Osteocyte (in vitro differentiated cells): Measurements from ENCODE around the gene CRY2. TPM values are rescaled to one million over a fixed set of nuclear protein-coding genes. Genes with fewer than 3 reads are reported as not detected.

ENCODE experiments used
- DNase-seq: peaks from one replicate; pipeline ENCODE4 v3.0.0; 2021; ENCODE audit warnings: mixed read lengths; ENCODE audit not compliant: unreplicated experiment; ENCODE audit errors: extremely low spot score
- H3K27ac Mint-ChIP-seq: one replicate; pipeline ENCODE4 v1.8.0; 2021; ENCODE audit warnings: mild to moderate bottlenecking, mixed read lengths; ENCODE audit not compliant: unreplicated experiment
- H3K27me3 Mint-ChIP-seq: one replicate; pipeline ENCODE4 v1.8.0; 2021; ENCODE audit warnings: mixed read lengths; ENCODE audit not compliant: unreplicated experiment
- H3K36me3 Mint-ChIP-seq: one replicate; pipeline ENCODE4 v1.8.0; 2021; ENCODE audit warnings: mixed read lengths; ENCODE audit not compliant: unreplicated experiment
- H3K4me1 Mint-ChIP-seq: one replicate; pipeline ENCODE4 v1.8.0; 2021; ENCODE audit warnings: mixed read lengths; ENCODE audit not compliant: unreplicated experiment
- H3K4me3 Mint-ChIP-seq: one replicate; pipeline ENCODE4 v1.8.0; 2021; ENCODE audit warnings: mild to moderate bottlenecking, moderate library complexity, mixed read lengths; ENCODE audit not compliant: unreplicated experiment
- H3K9me3 Mint-ChIP-seq: one replicate; pipeline ENCODE4 v1.8.0; 2021; ENCODE audit warnings: mixed read lengths; ENCODE audit not compliant: unreplicated experiment
- CTCF ChIP-seq: fragments of 200-600 bp; sonication (generic); IDR thresholded peaks from 2 replicates; pipeline ENCODE4 v1.5.0; 2021; ENCODE audit warnings: antibody characterized with exemption, mild to moderate bottlenecking, moderate library complexity
- total RNA-seq: library from RNA; stranded (reverse); gene quantifications from 2 replicates; pipeline ENCODE4 v1.2.1, GENCODE V29; 2021

CRY2 gene
- total RNA-seq, 1 donor from 2014 or later = 18.6 TPM

GRCh38 chr11:45843158-45843924, 3.9 kb upstream of the CRY2 start:
- Mint-ChIP-seq H3K27me3 (peaks cover 36% of the 10 kb centered on the region), H3K27ac (no peak overlapping the region), H3K4me3 (peak overlapping the region; percentile 21), H3K9me3 (no peaks in the 10 kb centered on the region), H3K36me3 (no peaks in the 10 kb centered on the region), H3K4me1 (peaks cover 12% of the 10 kb centered on the region)
- DNase-seq = peak; percentile 95
- TF ChIP-seq CTCF = peak; percentile 96

DNA sequence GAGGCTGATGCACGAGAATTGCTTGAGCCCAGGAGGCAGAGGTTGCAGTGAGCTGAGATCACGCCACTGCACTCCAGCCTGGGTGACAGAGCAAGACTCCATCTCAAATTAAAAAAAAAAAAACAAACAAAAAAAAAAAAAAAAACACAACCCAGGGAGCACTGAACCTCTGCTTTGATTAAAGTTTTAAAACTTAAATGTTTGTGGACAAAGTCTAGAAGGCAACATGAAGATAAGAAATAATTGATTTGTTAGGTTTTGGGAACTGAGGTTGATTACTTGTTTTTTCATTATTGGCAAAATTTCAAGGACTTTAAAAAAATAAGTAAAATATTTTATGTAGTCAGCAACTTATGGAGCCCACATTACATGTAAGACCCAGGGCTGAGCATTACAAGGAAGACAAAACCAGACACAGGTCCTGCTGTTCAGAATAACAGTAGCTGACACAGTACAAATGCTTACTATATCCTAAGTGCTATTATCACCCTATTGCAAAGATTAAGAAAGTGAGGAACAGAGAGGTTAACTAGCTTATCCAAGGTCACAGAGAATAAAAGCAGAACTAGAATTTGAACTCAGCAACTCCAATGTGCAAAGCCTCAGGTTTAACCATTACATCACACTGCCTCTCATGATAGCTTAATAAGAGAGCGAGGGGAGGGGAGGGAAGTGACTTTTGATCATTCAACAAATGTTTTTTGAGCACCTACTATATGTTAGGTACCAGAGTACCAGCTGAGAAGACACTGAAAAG, 2.3 kb upstream of the CRY2 start:
- DNase-seq = no peak
- Mint-ChIP-seq H3K27ac (no peak overlapping the region), H3K9me3 (no peaks in the 10 kb centered on the region), H3K4me1 (peaks cover 21% of the 10 kb centered on the region), H3K27me3 (peaks cover 29% of the 10 kb centered on the region), H3K4me3 (no peak overlapping the region), H3K36me3 (no peaks in the 10 kb centered on the region)
- no peak for TF ChIP-seq CTCF

DNA sequence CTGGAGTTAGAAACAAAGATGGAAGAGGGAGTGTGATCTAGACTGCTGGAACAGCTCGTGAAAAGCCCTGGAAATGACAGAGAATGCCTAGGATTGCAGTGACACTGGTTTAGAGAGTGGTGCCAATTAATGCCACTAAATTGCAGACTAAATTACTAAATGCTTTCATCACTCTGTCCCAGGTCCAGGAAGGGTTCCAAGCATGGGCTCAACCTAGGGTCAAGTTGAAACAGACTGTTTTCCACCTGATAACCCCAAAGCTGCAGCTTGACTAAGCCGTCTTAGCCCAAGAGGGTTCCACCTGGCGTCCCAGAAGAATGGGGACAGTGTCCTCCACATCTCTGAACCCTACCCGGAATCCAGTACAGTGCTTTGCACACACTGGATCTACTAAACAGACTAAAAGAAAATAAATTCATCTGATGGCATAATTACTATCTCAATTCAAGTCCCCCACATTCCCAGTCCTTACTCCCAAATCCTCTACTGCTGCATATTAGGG, 1.1 kb upstream of the CRY2 start:
- no peak for TF ChIP-seq CTCF
- no peak for DNase-seq
- Mint-ChIP-seq H3K27me3 (peaks cover 26% of the 10 kb centered on the region), H3K4me1 (peaks cover 21% of the 10 kb centered on the region), H3K9me3 (no peaks in the 10 kb centered on the region), H3K36me3 (no peaks in the 10 kb centered on the region), H3K27ac (peak overlapping the region; percentile 74), H3K4me3 (no peak overlapping the region)

GRCh38 chr11:45847911-45848316, 639 bp downstream of the CRY2 start:
- peaks cover 13% of the 10 kb centered on the region for H3K27me3 Mint-ChIP-seq
- H3K36me3 Mint-ChIP-seq = no peaks in the 10 kb centered on the region
- peak overlapping the region; percentile 77 for H3K27ac Mint-ChIP-seq
- no peak for DNase-seq
- peaks cover 21% of the 10 kb centered on the region for H3K4me1 Mint-ChIP-seq
- TF ChIP-seq CTCF = peak; percentile 23
- H3K4me3 Mint-ChIP-seq = peak overlapping the region; percentile 81
- H3K9me3 Mint-ChIP-seq = no peaks in the 10 kb centered on the region

DNA sequence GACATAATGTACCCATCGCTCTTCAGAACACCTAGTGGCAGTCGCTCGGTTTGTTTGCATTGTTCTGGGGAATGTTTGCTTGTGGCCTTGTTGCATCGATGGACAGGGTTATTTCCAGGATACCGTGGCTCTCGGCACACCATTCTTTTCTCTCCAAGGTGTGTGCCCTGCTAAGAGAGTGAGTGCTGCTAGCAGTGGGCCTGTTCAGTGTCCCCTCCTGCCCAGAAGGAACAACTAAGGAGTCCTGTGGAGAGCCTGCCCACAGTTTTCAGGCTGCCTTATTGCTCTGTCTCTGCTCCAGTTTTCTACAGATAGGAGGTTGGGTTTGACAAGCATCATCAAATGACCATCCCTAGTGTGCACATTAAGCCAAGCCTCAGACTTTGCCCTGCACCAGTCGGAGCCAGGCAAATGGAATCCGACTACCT, 1.4 kb downstream of the CRY2 start:
- DNase-seq = no peak
- no peaks in the 10 kb centered on the region for H3K36me3 Mint-ChIP-seq
- H3K9me3 Mint-ChIP-seq = no peaks in the 10 kb centered on the region
- H3K4me1 Mint-ChIP-seq = peaks cover 17% of the 10 kb centered on the region
- peaks cover 10% of the 10 kb centered on the region for H3K27me3 Mint-ChIP-seq
- no peak for TF ChIP-seq CTCF
- peak overlapping the region; percentile 81 for H3K4me3 Mint-ChIP-seq
- no peak overlapping the region for H3K27ac Mint-ChIP-seq
